NCI-H524 (cell line): ENCODE results near the gene KLLN.
A peak's percentile ranks its signal among the peaks of the same experiment; 100 is the strongest.
"Not testable (repeated sequence)": the region's sequence is repeated elsewhere in the genome, so short reads cannot be mapped to it uniquely, and the experiment has no call there.

Experiments
- DNase-seq, 2 experiments: peaks; one replicate each; lab custom pipeline; 2025; lab: John Stamatoyannopoulos, UW

Gene KLLN, protein sequence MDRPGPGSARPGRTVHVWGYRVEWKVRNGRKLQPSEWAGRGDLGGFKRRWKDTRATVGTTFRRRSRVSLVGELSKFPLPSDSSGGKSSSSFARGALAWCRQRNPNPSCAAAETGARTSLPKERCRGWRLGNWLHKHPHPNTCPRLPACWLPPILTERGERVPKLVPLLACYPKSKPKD

DNA sequence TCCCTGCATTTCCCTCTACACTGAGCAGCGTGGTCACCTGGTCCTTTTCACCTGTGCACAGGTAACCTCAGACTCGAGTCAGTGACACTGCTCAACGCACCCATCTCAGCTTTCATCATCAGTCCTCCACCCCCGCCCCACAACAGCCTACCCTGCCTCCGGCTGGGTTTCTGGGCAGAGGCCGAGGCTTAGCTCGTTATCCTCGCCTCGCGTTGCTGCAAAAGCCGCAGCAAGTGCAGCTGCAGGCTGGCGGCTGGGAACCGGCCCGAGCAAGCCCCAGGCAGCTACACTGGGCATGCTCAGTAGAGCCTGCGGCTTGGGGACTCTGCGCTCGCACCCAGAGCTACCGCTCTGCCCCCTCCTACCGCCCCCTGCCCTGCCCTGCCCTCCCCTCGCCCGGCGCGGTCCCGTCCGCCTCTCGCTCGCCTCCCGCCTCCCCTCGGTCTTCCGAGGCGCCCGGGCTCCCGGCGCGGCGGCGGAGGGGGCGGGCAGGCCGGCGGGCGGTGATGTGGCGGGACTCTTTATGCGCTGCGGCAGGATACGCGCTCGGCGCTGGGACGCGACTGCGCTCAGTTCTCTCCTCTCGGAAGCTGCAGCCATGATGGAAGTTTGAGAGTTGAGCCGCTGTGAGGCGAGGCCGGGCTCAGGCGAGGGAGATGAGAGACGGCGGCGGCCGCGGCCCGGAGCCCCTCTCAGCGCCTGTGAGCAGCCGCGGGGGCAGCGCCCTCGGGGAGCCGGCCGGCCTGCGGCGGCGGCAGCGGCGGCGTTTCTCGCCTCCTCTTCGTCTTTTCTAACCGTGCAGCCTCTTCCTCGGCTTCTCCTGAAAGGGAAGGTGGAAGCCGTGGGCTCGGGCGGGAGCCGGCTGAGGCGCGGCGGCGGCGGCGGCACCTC lies at the start of gene KLLN, which contains the start of gene PTEN:
TSS of gene KLLN (minus strand) at position 481 of the 891 bp plus-strand sequence. CDS start 1,046 bp downstream, outside the sequence.
TSS of gene PTEN (plus strand) at position 573 of the 891 bp plus-strand sequence. CDS start 845 bp downstream, outside the sequence.
- DNase-seq: peak; percentile 36 to 65

DNA sequence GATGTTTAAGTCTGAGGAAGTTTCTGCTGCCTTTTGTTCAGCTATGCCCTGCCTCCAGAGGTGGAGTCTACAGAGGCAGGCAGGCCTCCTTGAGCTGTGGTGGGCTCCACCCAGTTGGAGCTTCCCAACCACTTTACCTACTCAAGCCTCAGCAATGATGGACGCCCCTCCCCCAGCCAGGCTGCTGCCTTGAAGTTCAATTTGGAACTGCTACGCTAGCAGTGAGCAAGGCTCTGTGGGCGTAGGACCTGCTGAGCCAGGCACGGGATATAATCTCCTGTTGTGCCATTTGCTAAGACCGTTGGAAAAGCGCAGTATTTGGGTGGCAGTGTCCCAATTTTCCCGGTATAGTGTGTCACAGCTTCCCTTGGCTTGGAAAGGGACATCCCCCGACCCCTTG lies 40.1 kb upstream of the KLLN start:
- DNase-seq: not testable (repeated sequence)

DNA sequence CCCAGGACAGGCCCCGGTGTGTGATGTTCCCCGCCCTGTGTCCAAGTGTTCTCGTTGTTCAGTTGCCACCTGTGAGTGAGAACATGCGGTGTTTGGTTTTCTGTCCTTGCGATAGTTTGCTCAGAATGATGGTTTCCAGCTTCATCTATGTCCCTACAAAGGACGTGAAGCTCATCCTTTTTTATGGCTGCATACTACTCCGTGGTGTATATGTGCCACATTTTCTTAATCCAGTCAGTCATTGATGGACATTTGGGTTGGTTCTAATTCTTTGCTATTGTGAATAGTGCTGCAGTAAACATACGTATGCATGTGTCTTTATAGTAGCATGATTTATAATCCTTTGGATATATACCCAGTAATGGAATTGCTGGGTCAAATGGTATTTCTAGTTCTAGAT lies 34.6 kb upstream of the KLLN start:
- not testable (repeated sequence) for DNase-seq

DNA sequence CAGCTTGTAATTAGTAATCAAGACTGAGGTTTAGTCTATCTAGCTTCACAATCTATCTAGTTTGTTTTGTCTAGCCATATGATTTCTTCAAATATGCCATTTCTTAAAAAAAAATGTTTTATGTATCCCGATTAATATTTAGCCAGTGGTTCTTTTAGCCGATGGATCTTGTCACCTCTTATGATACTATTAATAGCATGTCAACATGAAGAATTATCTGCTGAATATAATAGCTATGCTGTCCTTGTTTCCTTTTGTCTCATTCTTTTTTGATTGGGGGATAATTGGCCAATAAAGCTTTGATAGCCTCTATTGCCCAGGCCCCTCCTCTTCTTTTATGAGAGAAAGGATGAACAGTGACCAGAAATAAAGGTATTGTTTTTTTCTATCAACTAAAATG lies 32.9 kb upstream of the KLLN start:
- DNase-seq: no peak

DNA sequence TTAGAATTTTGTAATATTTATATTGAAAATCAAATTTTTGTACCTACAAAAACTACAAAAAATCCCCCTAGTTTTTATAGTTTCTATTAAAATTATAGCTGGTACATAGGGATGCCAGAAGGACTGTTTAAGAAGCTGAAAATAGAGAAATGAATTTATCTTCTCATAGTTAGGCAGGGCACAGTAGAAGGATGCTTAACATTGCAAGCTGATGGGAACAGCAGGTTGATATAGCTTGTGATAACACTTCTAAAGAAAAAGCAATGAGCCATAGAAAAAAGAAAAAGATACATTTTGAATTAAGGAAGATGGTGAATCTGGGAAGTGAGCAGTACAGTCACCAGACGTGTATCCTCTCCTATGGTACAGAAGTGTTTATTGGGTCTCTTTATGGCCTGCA lies 32.1 kb upstream of the KLLN start:
- DNase-seq: no peak

DNA sequence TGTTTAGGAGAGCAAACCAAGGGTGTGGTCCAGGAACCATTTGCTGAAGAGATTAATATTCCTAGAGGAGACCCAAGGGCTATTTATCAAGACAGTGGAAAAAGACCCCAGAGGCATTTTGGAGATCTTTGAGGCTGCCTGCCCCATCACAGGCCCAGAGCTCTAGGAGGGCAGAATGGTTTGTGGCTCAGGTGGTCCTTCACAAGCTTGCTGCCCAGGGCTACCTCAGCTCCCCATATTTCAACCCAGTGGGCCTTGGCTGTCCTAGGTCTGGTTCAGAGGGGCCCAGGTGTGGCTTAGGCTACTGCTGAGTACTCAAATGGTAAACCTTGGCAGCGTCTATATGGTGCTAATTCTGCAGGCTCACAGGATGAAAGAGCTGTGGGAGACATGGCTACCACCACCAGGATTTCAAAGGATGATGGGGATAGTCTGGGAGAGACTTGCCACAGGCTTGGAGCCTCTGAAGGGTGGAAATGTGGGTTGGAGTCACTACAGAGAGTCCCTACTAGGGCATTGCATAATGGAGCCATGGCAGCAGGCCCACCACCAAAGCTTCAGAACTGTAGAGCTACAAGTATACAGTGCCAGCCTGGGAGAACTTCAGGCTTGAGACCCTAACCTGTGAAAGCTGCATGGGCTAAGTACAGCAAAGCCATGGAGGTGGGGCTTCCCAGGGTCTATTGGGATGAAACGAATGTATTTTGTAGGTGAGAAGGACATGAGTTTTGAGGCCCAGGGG lies 24.4 kb upstream of the KLLN start:
- DNase-seq: no peak

DNA sequence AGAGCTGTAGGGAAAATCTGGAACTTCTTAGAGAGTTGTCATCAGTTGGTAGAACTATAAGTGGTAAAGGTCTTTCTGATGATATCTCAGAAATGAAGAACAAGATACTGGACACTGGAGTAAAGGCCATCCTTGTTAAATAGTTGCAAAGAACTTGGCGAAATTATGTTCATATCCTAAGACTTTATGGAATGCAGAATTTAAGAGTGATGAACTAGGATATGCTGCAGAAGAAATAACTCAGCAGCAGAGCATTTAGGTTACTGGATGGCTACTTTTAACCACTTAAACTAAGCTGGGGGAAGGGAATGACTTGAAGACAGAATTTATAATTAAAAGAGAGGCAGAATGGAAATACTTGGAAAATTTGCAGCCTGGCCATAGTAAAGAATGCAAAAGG lies 23.8 kb upstream of the KLLN start:
- no peak for DNase-seq

DNA sequence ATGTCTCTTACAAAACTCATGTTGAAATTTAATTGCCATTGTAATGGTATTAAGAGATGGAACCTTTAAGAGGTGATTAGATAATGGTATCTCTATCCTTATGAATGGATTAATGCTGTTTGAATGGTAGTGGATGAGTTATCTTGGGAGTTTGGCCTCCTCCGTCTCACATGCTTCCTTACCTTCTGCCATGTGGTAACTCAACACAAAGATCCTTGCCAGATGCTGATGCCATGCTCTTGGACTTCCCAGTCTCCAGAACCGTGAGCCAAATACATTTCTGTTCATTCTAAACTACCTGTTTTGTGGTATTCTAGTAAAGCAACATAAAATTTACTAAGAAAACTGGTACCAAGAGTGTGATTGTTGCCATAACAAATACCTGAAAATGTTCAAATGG lies 23.3 kb upstream of the KLLN start:
- DNase-seq: no peak

DNA sequence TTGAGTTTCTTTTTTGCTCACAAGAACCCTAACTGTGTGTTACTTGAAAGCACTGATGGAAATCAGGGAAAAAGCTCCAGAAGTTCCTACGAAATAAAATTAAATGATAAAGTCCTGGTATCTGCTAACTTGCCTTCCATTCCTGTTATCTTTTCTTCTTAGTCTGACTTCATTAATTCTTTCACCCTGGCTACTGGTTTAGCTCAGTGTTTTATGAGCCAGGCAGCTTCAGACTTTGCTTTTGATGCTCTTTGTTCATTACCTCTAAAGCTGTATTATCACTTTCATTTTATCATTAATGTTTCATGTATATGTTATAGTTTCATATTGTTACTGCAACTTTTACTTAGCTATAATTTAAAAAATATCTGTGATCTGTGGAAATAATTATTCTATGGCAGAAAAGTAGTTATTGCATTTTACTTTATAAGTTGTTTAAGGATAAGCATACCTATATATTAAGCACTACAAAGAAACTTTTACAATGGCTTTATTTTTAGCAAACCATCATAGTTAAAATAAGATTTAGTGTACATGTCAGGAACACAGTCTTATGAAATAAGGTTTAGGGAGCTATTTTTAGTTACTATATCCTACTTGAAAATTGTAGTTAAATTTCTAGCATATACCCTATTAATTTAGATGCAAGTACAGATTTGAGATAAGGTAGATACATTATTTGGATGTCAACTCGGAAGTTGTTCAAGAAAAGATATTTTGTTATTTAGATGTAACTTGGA lies 19.4 kb upstream of the KLLN start:
- no peak for DNase-seq

DNA sequence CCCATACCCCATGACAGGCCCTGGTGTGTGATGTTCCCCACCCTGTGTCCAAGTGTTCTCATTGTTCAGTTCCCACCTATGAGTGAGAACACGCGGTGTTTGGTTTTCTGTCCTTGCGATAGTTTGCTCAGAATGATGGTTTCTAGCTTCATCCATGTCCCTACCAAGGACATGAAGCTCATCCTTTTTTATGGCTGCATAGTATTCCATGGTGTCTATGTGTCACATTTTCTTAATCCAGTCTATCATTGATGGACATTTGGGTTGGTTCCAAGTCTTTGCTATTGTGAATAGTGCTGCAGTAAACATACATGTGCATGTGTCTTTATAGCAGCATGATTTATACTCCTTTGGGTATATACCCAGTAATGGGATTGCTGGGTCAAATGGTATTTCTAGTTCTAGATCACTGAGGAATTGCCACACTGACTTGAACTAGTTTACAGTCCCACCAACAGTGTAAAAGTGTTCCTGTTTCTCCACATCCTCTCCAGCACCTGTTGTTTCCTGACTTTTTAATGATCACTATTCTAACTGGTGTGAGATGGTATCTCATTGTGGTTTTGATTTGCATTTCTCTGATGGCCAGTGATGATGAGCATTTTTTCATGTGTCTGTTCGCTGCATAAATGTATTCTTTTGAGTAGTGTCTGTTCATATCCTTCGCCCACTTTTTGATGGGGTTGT lies 18.2 kb upstream of the KLLN start:
- DNase-seq: not testable (repeated sequence)

DNA sequence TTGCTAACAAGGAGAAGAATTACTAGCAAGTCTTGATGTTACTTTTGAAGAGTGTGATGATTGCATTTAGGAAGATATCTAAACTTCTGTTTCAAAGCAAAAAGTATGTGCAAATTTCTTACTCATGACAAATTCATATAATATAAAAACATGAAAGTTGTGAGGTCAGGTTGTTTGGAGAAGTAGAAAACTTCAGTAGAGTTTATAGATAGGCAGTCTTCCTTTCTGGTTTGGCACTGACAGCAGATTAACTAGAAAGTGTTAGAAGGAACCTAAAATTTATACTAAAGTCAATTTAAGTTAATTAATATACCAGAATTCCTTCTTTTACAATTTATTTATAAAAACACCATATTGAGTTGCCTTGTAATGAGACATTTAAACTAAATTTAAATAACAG lies 17.0 kb upstream of the KLLN start:
- no peak for DNase-seq

DNA sequence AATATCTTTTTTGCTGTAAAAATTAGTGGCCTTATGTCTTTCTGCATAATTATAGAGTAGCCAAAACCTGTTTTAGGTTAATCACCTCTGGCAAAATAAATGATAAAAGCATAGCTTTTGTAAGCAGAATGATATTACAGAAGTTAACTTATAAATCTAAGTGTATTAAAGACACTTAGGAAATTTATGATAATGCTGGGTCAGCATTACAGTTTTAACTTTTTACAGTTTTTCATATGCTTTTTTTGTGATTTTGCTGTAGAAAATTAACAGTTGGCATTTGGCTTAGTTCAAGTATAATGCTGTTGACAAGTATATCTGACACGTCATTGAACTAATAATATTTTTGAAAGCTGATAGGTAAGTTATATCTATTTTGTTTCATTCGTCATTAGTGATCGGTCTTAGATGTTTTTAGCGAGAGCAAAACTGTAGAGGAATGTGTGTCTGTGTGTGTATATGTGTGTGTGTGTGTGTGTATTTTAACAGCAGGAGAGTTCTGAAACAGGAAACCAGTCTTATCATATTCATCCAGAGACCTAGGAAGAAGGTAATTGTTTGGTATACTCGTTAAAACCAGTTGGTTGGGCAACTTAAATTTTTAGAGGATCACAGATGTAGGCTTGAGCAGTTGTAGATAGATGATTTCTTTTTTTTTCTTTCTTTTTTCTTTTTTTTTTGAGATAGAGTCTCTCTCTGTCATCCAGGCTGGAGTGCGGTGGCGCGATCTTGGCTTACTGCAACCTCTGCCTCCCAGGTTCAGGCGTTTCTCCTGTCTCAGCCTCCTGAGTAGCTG lies 15.5 kb upstream of the KLLN start:
- no peak for DNase-seq

DNA sequence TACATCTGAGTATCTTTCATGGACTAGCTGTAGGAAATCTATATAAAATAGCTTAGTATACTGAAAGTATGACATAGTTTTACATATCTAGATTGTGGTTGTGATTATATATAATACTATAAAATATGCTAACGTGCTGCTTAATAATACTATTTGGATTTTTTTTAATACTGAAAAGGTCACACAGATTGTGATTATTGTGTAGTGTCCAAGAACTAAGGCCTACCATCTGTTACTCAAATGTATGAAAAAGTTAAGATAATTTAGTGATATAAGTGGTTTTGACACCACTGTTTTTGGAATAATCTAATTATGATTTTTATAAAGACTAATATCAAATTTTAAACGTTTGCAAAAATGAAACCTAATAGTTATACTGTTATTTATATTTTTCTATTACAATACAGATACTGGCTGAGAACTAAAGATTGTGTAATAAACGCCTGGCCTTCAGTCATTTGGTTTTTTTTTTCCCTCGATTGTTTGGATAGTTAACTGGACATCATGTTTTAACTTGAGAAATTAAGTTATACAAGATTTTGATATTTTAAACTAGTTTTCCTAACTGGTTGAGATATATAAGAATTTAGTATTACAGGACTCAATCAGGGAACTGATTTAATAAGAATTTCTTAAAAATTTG lies 12.7 kb upstream of the KLLN start:
- DNase-seq: no peak

DNA sequence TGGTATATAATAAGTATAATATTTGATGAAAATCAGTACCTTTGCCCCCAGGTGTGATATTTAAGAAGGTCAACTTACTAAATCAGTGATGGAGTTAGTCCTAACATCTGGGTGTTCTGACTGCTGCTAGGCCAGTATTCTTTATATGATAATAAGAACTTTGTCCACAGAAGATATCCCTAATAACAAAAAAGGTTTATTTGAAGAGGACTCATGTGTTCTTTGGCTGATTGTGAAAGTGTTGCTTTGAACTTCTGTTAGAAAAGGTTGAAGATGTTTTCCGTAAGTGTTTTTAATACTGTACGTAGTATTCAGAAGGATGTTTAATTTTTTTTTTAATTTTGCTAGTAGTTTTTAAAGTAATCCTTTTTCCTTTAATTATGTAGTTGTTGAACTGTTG lies 10.3 kb upstream of the KLLN start:
- no peak for DNase-seq

DNA sequence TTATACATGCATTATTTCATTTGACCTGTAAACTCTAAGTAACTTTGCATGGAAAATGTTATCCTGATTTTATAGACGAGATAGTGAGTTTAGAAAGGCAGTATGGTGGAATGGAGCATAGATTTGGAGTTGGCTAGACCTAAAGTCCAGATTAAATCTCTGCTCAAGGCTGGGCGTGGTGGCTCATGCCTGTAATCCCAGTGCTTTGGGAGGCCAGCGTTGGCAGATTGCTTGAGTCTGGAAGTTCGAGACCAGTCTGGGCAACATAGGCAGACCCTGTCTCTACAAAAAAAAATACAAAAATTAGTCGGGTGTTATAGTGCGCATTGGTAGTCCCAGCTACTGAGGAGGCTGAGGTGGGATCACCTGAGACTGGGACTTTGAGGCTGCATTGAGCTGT lies 9.5 kb upstream of the KLLN start:
- no peak for DNase-seq

DNA sequence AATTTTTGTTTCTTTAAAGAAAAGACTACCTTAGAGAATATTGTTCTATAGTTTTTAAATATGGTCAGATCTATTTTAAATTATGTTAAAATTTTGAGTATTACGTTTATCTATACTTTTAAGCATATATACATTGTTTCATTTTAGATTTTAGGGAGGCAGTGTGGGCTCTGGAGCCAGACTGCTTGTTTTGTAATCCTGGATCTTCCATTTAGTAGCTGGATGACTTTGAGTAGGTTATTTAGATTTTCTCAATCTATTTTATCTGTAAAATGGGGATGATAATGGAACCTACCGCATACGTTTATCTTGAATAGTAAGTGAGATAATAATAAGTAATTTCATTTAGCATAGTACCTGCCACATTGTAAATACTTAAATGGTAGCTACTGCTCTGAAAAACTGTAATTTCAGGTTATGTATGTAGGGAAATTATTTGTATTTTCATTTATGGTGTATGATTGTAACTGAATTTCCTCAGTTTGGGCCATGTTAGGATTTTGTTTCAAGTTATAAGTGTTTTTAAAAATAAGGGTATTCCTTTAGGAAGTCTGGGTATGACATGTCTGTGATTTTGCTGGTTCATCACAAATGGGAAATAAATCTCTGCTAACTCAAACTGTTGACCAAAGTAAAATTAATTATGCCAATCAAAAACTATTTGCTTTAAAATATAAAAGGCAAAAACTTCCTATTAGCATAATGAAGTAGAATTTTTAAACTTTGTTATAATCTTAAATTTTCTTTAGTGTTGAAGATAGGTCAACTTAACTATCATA lies 6.6 kb upstream of the KLLN start:
- no peak for DNase-seq

DNA sequence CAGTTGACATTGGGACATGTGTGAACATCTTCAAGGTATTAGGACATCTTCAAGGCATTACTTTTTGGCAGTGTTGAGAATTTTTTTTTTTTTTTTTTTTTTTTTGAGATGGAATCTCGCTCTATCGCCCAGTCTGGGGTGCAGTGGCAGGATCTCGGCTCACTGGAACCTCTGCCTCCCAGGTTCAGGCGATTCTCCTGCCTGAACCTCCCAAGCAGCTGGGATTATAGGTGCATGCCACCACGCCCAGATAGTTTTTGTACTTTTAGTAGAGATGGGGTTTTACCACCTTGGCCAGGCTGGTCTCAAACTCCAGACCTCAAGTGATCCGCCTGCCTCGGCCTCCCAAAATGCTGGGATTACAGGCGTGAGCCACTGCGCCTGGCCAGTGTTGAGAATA lies 5.8 kb upstream of the KLLN start:
- not testable (repeated sequence) for DNase-seq

DNA sequence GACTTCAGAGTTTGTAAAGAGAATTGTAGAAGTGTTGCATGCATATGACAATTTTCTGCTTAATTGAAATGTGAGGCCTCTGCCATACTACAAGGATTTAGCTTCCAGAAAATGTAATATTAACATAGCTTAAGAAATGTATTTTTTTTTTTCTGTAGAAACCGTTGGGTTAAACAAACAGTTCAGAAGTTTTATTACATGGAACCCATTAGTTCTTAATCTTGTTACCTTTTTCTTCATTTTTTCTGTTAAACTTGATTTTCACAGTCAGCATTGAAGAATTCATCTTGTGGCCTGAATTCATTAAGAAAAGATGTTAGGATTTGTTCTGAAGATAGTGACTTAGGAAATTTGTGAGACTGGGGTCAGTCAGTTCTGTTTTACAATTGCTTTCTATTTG lies 4.9 kb upstream of the KLLN start:
- DNase-seq: no peak

DNA sequence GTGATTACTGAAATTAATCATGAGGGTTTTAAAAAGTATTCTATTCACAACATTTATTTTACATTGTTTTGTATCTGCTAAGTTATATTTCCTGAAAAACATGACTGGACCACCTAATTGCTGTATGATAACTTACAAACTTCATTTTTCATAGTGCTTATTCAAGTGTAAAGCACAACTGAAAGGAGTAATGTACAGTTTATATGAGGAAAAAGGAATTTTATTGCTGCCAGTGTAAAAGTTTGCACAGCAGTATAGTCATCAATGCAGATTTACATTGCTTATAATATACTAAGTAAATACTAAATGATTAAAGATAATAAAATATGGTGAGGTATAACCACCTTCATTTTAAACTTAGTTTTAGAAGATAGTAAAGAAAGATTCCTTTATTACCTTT lies 4.1 kb upstream of the KLLN start:
- DNase-seq: no peak
